Renal cortex interstitium (tissue), 3 donors: ENCODE measurements around the gene IL17RA. TPM values are rescaled to one million over a fixed set of nuclear protein-coding genes. Genes with fewer than 3 reads are reported as not detected.

Experiments
- polyA plus RNA-seq, 3 donors: library from polyadenylated mRNA; unstranded; fragments of 120-200 nt; gene quantifications; one replicate each; pipeline ENCODE4 v1.2.1, GENCODE V29; 2013; ENCODE audit not compliant: insufficient read length in 3 of 3

Gene IL17RA
- polyA plus RNA-seq, 3 donors: 3.4 to 7.1 (median 5.9) TPM

Other genes starting within 250 kb of the IL17RA start
- under 1 TPM in 1 of 3 donors, not detected in 2; 0.06 TPM for gene GAB4, start 76.8 kb upstream of the IL17RA start, polyA plus RNA-seq
- under 1 TPM; 0.51 to 0.93 (median 0.90) TPM for gene TMEM121B, start 36.4 kb downstream of the IL17RA start, polyA plus RNA-seq
- gene HDHD5, start 74.3 kb downstream of the IL17RA start, polyA plus RNA-seq: 10 to 100 TPM; 30.4 to 43.6 (median 43.0) TPM
- 10 to 100 TPM; 36.8 to 46.3 (median 40.1) TPM for gene ADA2, start 134.4 kb downstream of the IL17RA start, polyA plus RNA-seq